Neuronal stem cell (in vitro differentiated cells): ENCODE results near the gene SAMD9.
"Not testable (repeated sequence)": the region's sequence is repeated elsewhere in the genome, so short reads cannot be mapped to it uniquely, and the experiment has no call there.

Experiments used
- DNase-seq: peaks from one replicate; pipeline ENCODE4 v3.0.0-alpha.2; 2013; ENCODE audit warnings: low spot score
- H2AFZ ChIP-seq: one replicate; pipeline ENCODE4 v1.6.1; 2013; ENCODE audit warnings: mild to moderate bottlenecking, low read length, inconsistent platforms
- H2AK5ac ChIP-seq: 2 replicates; pipeline ENCODE4 v1.6.1; 2013; ENCODE audit warnings: low read depth, mild to moderate bottlenecking, inconsistent platforms, low read length, moderate library complexity, mixed read lengths
- H2BK120ac ChIP-seq: 2 replicates; pipeline ENCODE4 v1.6.1; 2013; ENCODE audit warnings: low read depth, mild to moderate bottlenecking, inconsistent platforms, low read length, moderate library complexity, mixed read lengths
- H2BK12ac ChIP-seq: one replicate; pipeline ENCODE4 v1.6.1; 2013; ENCODE audit warnings: low read length, inconsistent platforms
- H2BK15ac ChIP-seq: 2 replicates; pipeline ENCODE4 v1.6.1; 2013; ENCODE audit warnings: mild to moderate bottlenecking, low read length, inconsistent platforms, mixed read lengths
- H2BK5ac ChIP-seq: one replicate; pipeline ENCODE4 v1.6.1; 2013; ENCODE audit warnings: inconsistent platforms, mild to moderate bottlenecking, low read length, moderate library complexity
- H3K14ac ChIP-seq: one replicate; pipeline ENCODE4 v1.6.1; 2013; ENCODE audit warnings: low read length, inconsistent platforms
- H3K18ac ChIP-seq: 2 replicates; pipeline ENCODE4 v1.6.1; 2013; ENCODE audit warnings: low read length, inconsistent platforms
- H3K23ac ChIP-seq: 2 replicates; pipeline ENCODE4 v1.6.1; 2013; ENCODE audit warnings: low read depth, mild to moderate bottlenecking, mixed read lengths, low read length, inconsistent platforms; ENCODE audit not compliant: poor library complexity
- H3K27ac ChIP-seq: replicated peaks from 3 replicates; pipeline ENCODE4 v1.5.1; 2013; ENCODE audit warnings: low read length, inconsistent platforms
- H3K27me3 ChIP-seq, 3 experiments: 2 replicates each; pipeline ENCODE4 v1.6.1; 2013; ENCODE audit warnings: low read length in 3 of 3, mild to moderate bottlenecking in 2 of 3, inconsistent platforms in 1 of 3, low read depth in 1 of 3, mixed read lengths in 1 of 3, moderate library complexity in 1 of 3; ENCODE audit not compliant: control insufficient read depth in 3 of 3, insufficient read depth in 3 of 3
- H3K36me3 ChIP-seq, 2 donors: replicated peaks in 1 of 2; 2 replicates each; pipeline ENCODE4 v1.6.1; 2013; ENCODE audit warnings: low read length in 2 of 2; ENCODE audit not compliant: control insufficient read depth in 2 of 2, insufficient read depth in 2 of 2
- H3K4ac ChIP-seq: 2 replicates; pipeline ENCODE4 v1.6.1; 2013; ENCODE audit warnings: inconsistent platforms, mild to moderate bottlenecking, low read length, moderate library complexity
- H3K4me1 ChIP-seq, 2 donors: 1 replicate in 1 of 2; 2 replicates in 1 of 2; pipeline ENCODE4 v1.6.1; 2013; ENCODE audit warnings: low read length in 2 of 2, low read depth in 1 of 2; ENCODE audit not compliant: control insufficient read depth in 2 of 2, insufficient read depth in 1 of 2
- H3K4me2 ChIP-seq: one replicate; pipeline ENCODE4 v1.6.1; 2013; ENCODE audit warnings: mild to moderate bottlenecking, low read length, inconsistent platforms; ENCODE audit not compliant: insufficient read depth, poor library complexity, severe bottlenecking
- H3K4me3 ChIP-seq, 2 donors: 2 replicates each; pipeline ENCODE4 v1.5.1; 2013; ENCODE audit warnings: low read length in 2 of 2, mild to moderate bottlenecking in 2 of 2, inconsistent platforms in 1 of 2, moderate library complexity in 1 of 2
- H3K79me1 ChIP-seq: one replicate; pipeline ENCODE4 v1.6.1; 2013; ENCODE audit warnings: low read depth, mild to moderate bottlenecking, inconsistent platforms, low read length, moderate library complexity
- H3K9ac ChIP-seq: one replicate; pipeline ENCODE4 v1.6.1; 2013; ENCODE audit warnings: mild to moderate bottlenecking, low read depth, low read length, inconsistent platforms; ENCODE audit not compliant: poor library complexity
- H3K9me3 ChIP-seq, 2 donors: replicated peaks in 1 of 2; 2 replicates each; pipeline versions ENCODE3 to v1.6.1; 2013; ENCODE audit warnings: low read length in 2 of 2, mild to moderate bottlenecking in 2 of 2, inconsistent platforms in 1 of 2, low read depth in 1 of 2, mixed read lengths in 1 of 2, moderate library complexity in 1 of 2; ENCODE audit not compliant: control insufficient read depth in 2 of 2, insufficient read depth in 1 of 2
- H4K8ac ChIP-seq: one replicate; pipeline ENCODE4 v1.6.1; 2013; ENCODE audit warnings: low read depth, mild to moderate bottlenecking, inconsistent platforms, low read length, moderate library complexity
- H4K91ac ChIP-seq: one replicate; pipeline ENCODE4 v1.6.1; 2013; ENCODE audit warnings: low read length, low read depth, mild to moderate bottlenecking, inconsistent platforms; ENCODE audit not compliant: poor library complexity
- WGBS, 2 donors: extraction: QIAGEN DNeasy Blood & Tissue Kit; methylation state at CpG; one replicate each; pipeline ENCODE4 v1.1.7; 2013; ENCODE audit warnings: missing lambda C conversion rate in 2 of 2, mixed read lengths in 1 of 2; ENCODE audit not compliant: insufficient read length in 2 of 2, insufficient replicate concordance in 1 of 2; ENCODE audit errors: extremely low coverage in 2 of 2; 5-methylcytosine and 5-hydroxymethylcytosine counted together

SAMD9 gene

GRCh38 chr7:93138576-93138975, 20.8 kb upstream of the SAMD9 start:
- no peak overlapping the region for H2AK5ac ChIP-seq
- H4K8ac ChIP-seq, result no peak overlapping the region

GRCh38 chr7:93133005-93133404, 15.2 kb upstream of the SAMD9 start:
- DNase-seq, result no peak
- WGBS, 2 donors, result no CpG with 5 or more reads among the region's 1 CpG
- H3K4me3 ChIP-seq, result no peak overlapping the region

More at GRCh38 chr7:93138576-93138975, 20.8 kb upstream of the SAMD9 start:
- no peak overlapping the region for H2AFZ ChIP-seq
- no peaks in the 10 kb centered on the region for H3K36me3 ChIP-seq
- no peak overlapping the region for H2BK12ac ChIP-seq
- no peak overlapping the region for H2BK120ac ChIP-seq
- no peaks in the 10 kb centered on the region for H3K9me3 ChIP-seq
- peaks cover 0 to 12% (median 0%) of the 10 kb centered on the region in 3 experiments for H3K27me3 ChIP-seq
- no peak overlapping the region for H3K4me2 ChIP-seq
- no peaks in the 10 kb centered on the region for H3K79me1 ChIP-seq
- no peak overlapping the region for H3K14ac ChIP-seq
- WGBS, 2 donors, result no CpG with 5 or more reads among the region's 4 CpGs
- no peak overlapping the region for H3K9ac ChIP-seq
- H3K4me3 ChIP-seq, result no peak overlapping the region
- H3K23ac ChIP-seq, result no peak overlapping the region
- H2BK5ac ChIP-seq, result no peak overlapping the region
- no peak overlapping the region for H3K18ac ChIP-seq
- H3K4me1 ChIP-seq, result no peaks in the 10 kb centered on the region
- no peak overlapping the region for H3K27ac ChIP-seq
- H2BK15ac ChIP-seq, result no peak overlapping the region
- no peak overlapping the region for H3K4ac ChIP-seq
- H4K91ac ChIP-seq, result no peak overlapping the region
- DNase-seq, result no peak

GRCh38 chr7:93132216-93132615, 14.4 kb upstream of the SAMD9 start:
- H3K4me2 ChIP-seq, result no peak overlapping the region
- H3K36me3 ChIP-seq, result no peaks in the 10 kb centered on the region
- H3K79me1 ChIP-seq, result no peaks in the 10 kb centered on the region
- no peak overlapping the region for H3K4ac ChIP-seq
- H3K27ac ChIP-seq, result no peak overlapping the region
- H4K91ac ChIP-seq, result no peak overlapping the region
- H3K9ac ChIP-seq, result no peak overlapping the region
- H2BK5ac ChIP-seq, result no peak overlapping the region
- peaks cover 0 to under 1% of the 10 kb centered on the region in 2 donors for H3K9me3 ChIP-seq
- H3K18ac ChIP-seq, result no peak overlapping the region
- no peak overlapping the region for H2BK12ac ChIP-seq
- no peak overlapping the region for H2BK15ac ChIP-seq
- H2AFZ ChIP-seq, result no peak overlapping the region
- no peak overlapping the region for H3K4me3 ChIP-seq
- H2AK5ac ChIP-seq, result no peak overlapping the region
- no peak overlapping the region for H3K23ac ChIP-seq
- no peak overlapping the region for H3K14ac ChIP-seq
- WGBS, 2 donors, result no CpG with 5 or more reads among the region's 3 CpGs
- no peak overlapping the region for H4K8ac ChIP-seq
- H3K4me1 ChIP-seq, result no peaks in the 10 kb centered on the region
- peaks cover 0 to 17% (median 0%) of the 10 kb centered on the region in 3 experiments for H3K27me3 ChIP-seq
- no peak for DNase-seq
- no peak overlapping the region for H2BK120ac ChIP-seq

More at GRCh38 chr7:93133005-93133404, 15.2 kb upstream of the SAMD9 start:
- Histone ChIP-seq H3K9me3 (no peaks in the 10 kb centered on the region), H2BK12ac (no peak overlapping the region), H3K23ac (no peak overlapping the region), H2BK5ac (no peak overlapping the region), H3K4ac (no peak overlapping the region), H2BK120ac (no peak overlapping the region), H3K27ac (no peak overlapping the region), H3K27me3 (peaks cover 0 to 17% (median 0%) of the 10 kb centered on the region in 3 experiments), H3K36me3 (no peaks in the 10 kb centered on the region), H3K4me1 (no peaks in the 10 kb centered on the region), H2AK5ac (no peak overlapping the region), H3K9ac (no peak overlapping the region), H2AFZ (no peak overlapping the region), H3K14ac (no peak overlapping the region), H2BK15ac (no peak overlapping the region), H4K8ac (no peak overlapping the region), H3K18ac (no peak overlapping the region), H3K79me1 (no peaks in the 10 kb centered on the region), H3K4me2 (no peak overlapping the region), H4K91ac (no peak overlapping the region)

GRCh38 chr7:93126954-93127353, 9.2 kb upstream of the SAMD9 start:
- not testable (repeated sequence) for H2BK15ac ChIP-seq, H3K4me2 ChIP-seq, H4K91ac ChIP-seq, H3K36me3 ChIP-seq, H4K8ac ChIP-seq, H2AFZ ChIP-seq, H3K27me3 ChIP-seq, H3K9me3 ChIP-seq, H3K27ac ChIP-seq, H2BK5ac ChIP-seq, DNase-seq, H3K4ac ChIP-seq, H3K14ac ChIP-seq, H2BK12ac ChIP-seq, H3K79me1 ChIP-seq, H2BK120ac ChIP-seq, H3K4me3 ChIP-seq, H2AK5ac ChIP-seq, H3K18ac ChIP-seq, H3K23ac ChIP-seq, H3K9ac ChIP-seq, H3K4me1 ChIP-seq
- WGBS, 2 donors, result no CpG with 5 or more reads among the region's 1 CpG
